Measurements from ENCODE around the gene ISG20. TPM values are rescaled to one million over a fixed set of nuclear protein-coding genes. Genes with fewer than 3 reads are reported as not detected.

Gene ISG20
- total and polyA plus RNA-seq, 2 of the 8 experiments (the other 6 are each of a cell fraction or from before 2014, with no cell fraction given): 2.9 to 5.2 TPM

DNA sequence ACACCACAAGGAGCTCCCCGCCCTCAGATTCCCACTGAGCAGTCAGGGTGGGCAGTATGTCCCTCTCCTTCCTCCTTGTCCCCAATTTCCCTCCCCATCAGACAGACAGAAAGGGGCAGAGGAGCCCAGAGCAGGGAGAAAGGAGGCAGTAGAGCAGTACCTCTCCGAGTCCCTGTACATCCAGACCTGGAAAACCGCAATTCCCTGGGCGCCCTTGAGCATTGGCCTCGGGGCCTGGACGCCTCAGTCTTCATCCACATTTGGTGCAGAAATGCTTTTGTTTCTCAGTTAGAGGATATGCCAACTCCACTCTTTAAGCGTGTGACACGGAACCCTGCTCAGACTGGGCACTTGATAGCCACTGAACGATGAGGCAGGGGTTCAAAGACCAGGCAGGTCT lies 5.9 kb downstream of the ISG20 start (continued):
- TF ChIP-seq, protein P1, sequence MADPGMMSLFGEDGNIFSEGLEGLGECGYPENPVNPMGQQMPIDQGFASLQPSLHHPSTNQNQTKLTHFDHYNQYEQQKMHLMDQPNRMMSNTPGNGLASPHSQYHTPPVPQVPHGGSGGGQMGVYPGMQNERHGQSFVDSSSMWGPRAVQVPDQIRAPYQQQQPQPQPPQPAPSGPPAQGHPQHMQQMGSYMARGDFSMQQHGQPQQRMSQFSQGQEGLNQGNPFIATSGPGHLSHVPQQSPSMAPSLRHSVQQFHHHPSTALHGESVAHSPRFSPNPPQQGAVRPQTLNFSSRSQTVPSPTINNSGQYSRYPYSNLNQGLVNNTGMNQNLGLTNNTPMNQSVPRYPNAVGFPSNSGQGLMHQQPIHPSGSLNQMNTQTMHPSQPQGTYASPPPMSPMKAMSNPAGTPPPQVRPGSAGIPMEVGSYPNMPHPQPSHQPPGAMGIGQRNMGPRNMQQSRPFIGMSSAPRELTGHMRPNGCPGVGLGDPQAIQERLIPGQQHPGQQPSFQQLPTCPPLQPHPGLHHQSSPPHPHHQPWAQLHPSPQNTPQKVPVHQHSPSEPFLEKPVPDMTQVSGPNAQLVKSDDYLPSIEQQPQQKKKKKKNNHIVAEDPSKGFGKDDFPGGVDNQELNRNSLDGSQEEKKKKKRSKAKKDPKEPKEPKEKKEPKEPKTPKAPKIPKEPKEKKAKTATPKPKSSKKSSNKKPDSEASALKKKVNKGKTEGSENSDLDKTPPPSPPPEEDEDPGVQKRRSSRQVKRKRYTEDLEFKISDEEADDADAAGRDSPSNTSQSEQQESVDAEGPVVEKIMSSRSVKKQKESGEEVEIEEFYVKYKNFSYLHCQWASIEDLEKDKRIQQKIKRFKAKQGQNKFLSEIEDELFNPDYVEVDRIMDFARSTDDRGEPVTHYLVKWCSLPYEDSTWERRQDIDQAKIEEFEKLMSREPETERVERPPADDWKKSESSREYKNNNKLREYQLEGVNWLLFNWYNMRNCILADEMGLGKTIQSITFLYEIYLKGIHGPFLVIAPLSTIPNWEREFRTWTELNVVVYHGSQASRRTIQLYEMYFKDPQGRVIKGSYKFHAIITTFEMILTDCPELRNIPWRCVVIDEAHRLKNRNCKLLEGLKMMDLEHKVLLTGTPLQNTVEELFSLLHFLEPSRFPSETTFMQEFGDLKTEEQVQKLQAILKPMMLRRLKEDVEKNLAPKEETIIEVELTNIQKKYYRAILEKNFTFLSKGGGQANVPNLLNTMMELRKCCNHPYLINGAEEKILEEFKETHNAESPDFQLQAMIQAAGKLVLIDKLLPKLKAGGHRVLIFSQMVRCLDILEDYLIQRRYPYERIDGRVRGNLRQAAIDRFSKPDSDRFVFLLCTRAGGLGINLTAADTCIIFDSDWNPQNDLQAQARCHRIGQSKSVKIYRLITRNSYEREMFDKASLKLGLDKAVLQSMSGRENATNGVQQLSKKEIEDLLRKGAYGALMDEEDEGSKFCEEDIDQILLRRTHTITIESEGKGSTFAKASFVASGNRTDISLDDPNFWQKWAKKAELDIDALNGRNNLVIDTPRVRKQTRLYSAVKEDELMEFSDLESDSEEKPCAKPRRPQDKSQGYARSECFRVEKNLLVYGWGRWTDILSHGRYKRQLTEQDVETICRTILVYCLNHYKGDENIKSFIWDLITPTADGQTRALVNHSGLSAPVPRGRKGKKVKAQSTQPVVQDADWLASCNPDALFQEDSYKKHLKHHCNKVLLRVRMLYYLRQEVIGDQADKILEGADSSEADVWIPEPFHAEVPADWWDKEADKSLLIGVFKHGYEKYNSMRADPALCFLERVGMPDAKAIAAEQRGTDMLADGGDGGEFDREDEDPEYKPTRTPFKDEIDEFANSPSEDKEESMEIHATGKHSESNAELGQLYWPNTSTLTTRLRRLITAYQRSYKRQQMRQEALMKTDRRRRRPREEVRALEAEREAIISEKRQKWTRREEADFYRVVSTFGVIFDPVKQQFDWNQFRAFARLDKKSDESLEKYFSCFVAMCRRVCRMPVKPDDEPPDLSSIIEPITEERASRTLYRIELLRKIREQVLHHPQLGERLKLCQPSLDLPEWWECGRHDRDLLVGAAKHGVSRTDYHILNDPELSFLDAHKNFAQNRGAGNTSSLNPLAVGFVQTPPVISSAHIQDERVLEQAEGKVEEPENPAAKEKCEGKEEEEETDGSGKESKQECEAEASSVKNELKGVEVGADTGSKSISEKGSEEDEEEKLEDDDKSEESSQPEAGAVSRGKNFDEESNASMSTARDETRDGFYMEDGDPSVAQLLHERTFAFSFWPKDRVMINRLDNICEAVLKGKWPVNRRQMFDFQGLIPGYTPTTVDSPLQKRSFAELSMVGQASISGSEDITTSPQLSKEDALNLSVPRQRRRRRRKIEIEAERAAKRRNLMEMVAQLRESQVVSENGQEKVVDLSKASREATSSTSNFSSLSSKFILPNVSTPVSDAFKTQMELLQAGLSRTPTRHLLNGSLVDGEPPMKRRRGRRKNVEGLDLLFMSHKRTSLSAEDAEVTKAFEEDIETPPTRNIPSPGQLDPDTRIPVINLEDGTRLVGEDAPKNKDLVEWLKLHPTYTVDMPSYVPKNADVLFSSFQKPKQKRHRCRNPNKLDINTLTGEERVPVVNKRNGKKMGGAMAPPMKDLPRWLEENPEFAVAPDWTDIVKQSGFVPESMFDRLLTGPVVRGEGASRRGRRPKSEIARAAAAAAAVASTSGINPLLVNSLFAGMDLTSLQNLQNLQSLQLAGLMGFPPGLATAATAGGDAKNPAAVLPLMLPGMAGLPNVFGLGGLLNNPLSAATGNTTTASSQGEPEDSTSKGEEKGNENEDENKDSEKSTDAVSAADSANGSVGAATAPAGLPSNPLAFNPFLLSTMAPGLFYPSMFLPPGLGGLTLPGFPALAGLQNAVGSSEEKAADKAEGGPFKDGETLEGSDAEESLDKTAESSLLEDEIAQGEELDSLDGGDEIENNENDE (IDR thresholded peaks at IDR 0.05; ENCODE audit: insufficient replicate concordance, low read length): no peak
- TF ChIP-seq POLR2AphosphoS5 (IDR thresholded peaks at IDR 0.05; ENCODE audit: low read depth, low read length): no peak
- no peak for TF ChIP-seq KDM5A (IDR thresholded peaks at IDR 0.05; ENCODE audit: low read length)
- TF ChIP-seq SIN3A (conservative IDR thresholded peaks at IDR 0.05 in 1 of 2, IDR thresholded peaks at IDR 0.05 in 1 of 2; ENCODE audit: low read depth in 1 of 2, low read length in 2 of 2): no peak
- TF ChIP-seq, protein P2, sequence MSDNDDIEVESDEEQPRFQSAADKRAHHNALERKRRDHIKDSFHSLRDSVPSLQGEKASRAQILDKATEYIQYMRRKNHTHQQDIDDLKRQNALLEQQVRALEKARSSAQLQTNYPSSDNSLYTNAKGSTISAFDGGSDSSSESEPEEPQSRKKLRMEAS (IDR thresholded peaks at IDR 0.05): no peak
- TF ChIP-seq CHD2 (IDR thresholded peaks at IDR 0.05; ENCODE audit: low read length): no peak
- TF ChIP-seq CREB1 (IDR thresholded peaks at IDR 0.05): no peak
- TF ChIP-seq SP1 (IDR thresholded peaks at IDR 0.05; ENCODE audit: low read depth, low read length): no peak
- TF ChIP-seq SRF (IDR thresholded peaks at IDR 0.05; ENCODE audit: low read depth, low read length): no peak
